GM19455 (cell line): ENCODE measurements around the gene ADAMTS12.

Experiments used
- ATAC-seq: cut with Tn5 transposase; IDR thresholded peaks from one replicate; pipeline ENCODE4 v1.9.1; 2021; ENCODE audit not compliant: unreplicated experiment

ADAMTS12 gene

GRCh38 chr5:33846851-33847250 is 44.9 kb downstream of the ADAMTS12 start:
- no peak for ATAC-seq

GRCh38 chr5:33843579-33843978 is 48.2 kb downstream of the ADAMTS12 start:
- no peak for ATAC-seq

GRCh38 chr5:33842456-33842855 is 49.3 kb downstream of the ADAMTS12 start:
- ATAC-seq = no peak

GRCh38 chr5:33841891-33842290 is 49.9 kb downstream of the ADAMTS12 start:
- no peak for ATAC-seq

GRCh38 chr5:33840927-33841547 is 50.8 kb downstream of the ADAMTS12 start:
- ATAC-seq = peak; percentile 64

GRCh38 chr5:33837301-33837700 is 54.5 kb downstream of the ADAMTS12 start:
- no peak for ATAC-seq

GRCh38 chr5:33834334-33834733 is 57.5 kb downstream of the ADAMTS12 start:
- ATAC-seq = no peak

- ATAC-seq = no peak
Measured at GRCh38 chr5:33833237-33833575, 58.6 kb downstream of the ADAMTS12 start.

GRCh38 chr5:33832404-33833236 is 59.2 kb downstream of the ADAMTS12 start:
- no peak for ATAC-seq

- ATAC-seq = no peak
Measured at GRCh38 chr5:33831041-33831440, 60.7 kb downstream of the ADAMTS12 start.

- ATAC-seq = no peak
Measured at GRCh38 chr5:33829430-33829829, 62.4 kb downstream of the ADAMTS12 start.

GRCh38 chr5:33828626-33829308 is 63.0 kb downstream of the ADAMTS12 start:
- no peak for ATAC-seq

GRCh38 chr5:33827885-33828284 is 63.9 kb downstream of the ADAMTS12 start:
- ATAC-seq = no peak

- no peak for ATAC-seq
Measured at GRCh38 chr5:33827018-33827707, 64.6 kb downstream of the ADAMTS12 start.

GRCh38 chr5:33824516-33825195 is 67.1 kb downstream of the ADAMTS12 start:
- ATAC-seq = no peak

- ATAC-seq = no peak
Measured at GRCh38 chr5:33817301-33817700, 74.5 kb downstream of the ADAMTS12 start.

GRCh38 chr5:33816791-33817190 is 75.0 kb downstream of the ADAMTS12 start:
- no peak for ATAC-seq

GRCh38 chr5:33812746-33813145 is 79.0 kb downstream of the ADAMTS12 start:
- ATAC-seq = no peak

GRCh38 chr5:33810491-33811120 is 81.2 kb downstream of the ADAMTS12 start:
- ATAC-seq = no peak

- no peak for ATAC-seq
Measured at GRCh38 chr5:33809936-33810335, 81.9 kb downstream of the ADAMTS12 start.
